IPS-20b (cell line): ENCODE measurements around the gene PLAAT3.
A peak's percentile ranks its signal among the peaks of the same experiment; 100 is the strongest.
"Not testable (repeated sequence)": the region's sequence is repeated elsewhere in the genome, so short reads cannot be mapped to it uniquely, and the experiment has no call there.

ENCODE experiments used
- H3K27ac ChIP-seq: one replicate; pipeline ENCODE4 v1.5.1; 2013; ENCODE audit warnings: low read length
- H3K27me3 ChIP-seq: 2 replicates; pipeline ENCODE4 v1.6.1; 2013; ENCODE audit warnings: mild to moderate bottlenecking, low read length, inconsistent platforms; ENCODE audit not compliant: insufficient read depth
- H3K36me3 ChIP-seq: 2 replicates; pipeline ENCODE4 v1.6.1; 2013; ENCODE audit warnings: low read depth, mild to moderate bottlenecking, inconsistent platforms, low read length, moderate library complexity; ENCODE audit not compliant: insufficient read depth
- H3K4me1 ChIP-seq: 2 replicates; pipeline ENCODE4 v1.6.1; 2013; ENCODE audit warnings: mild to moderate bottlenecking, control low read depth, inconsistent platforms, low read length, moderate library complexity; ENCODE audit not compliant: insufficient read depth
- H3K4me3 ChIP-seq: 2 replicates; pipeline ENCODE4 v1.5.1; 2013; ENCODE audit warnings: mild to moderate bottlenecking, low read length, inconsistent platforms
- H3K9ac ChIP-seq: 2 replicates; pipeline ENCODE4 v1.6.1; 2013; ENCODE audit warnings: low read depth, mild to moderate bottlenecking, inconsistent platforms, low read length, moderate library complexity
- H3K9me3 ChIP-seq: 2 replicates; pipeline ENCODE4 v1.6.1; 2013; ENCODE audit warnings: mild to moderate bottlenecking, low read depth, low read length, inconsistent platforms; ENCODE audit not compliant: insufficient read depth

The PLAAT3 gene

GRCh38 chr11:63532799-63533475 is 81.3 kb downstream of the PLAAT3 start:
- Histone ChIP-seq H3K36me3 (no peaks in the 10 kb centered on the region), H3K4me1 (peaks cover 36% of the 10 kb centered on the region), H3K27ac (peak overlapping the region; percentile 13), H3K9ac (0 out of 2 replicates have a peak overlapping the region, but pooled peaks have one; percentile 14), H3K9me3 (no peaks in the 10 kb centered on the region), H3K27me3 (no peaks in the 10 kb centered on the region), H3K4me3 (peak overlapping the region; percentile 46; the same call in 1 of the 2 replicates)

DNA sequence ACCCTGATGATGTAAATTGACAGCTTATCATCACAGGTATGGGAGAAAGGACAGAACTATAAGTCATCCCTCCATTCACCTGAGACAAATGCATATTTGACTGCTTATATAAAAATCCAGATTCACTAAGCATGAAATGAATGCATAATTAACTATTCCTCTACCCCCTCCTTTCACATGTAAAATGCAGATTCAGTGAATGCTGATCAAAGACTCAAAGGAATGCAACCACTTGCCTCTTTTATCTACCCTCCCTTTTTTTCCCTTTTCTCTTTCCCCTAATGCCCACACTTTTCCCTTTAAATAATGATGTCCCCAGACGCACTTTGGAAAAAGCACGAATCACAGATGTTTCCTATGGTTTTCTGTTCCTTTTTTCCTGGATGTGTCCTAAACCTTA is 82.1 kb downstream of the PLAAT3 start:
- Histone ChIP-seq H3K4me1 (peaks cover 42% of the 10 kb centered on the region), H3K27me3 (no peaks in the 10 kb centered on the region), H3K36me3 (no peaks in the 10 kb centered on the region), H3K27ac (peak overlapping the region; percentile 45), H3K9ac (peak overlapping the region; percentile 60), H3K9me3 (no peaks in the 10 kb centered on the region), H3K4me3 (peak overlapping the region; percentile 46)

- H3K9me3 ChIP-seq, H3K27me3 ChIP-seq, H3K36me3 ChIP-seq: not testable (repeated sequence)
- peak overlapping the region; percentile 46 for H3K4me3 ChIP-seq
- peaks cover 42% of the 10 kb centered on the region for H3K4me1 ChIP-seq
- peak overlapping the region; percentile 69 for H3K9ac ChIP-seq
- H3K27ac ChIP-seq, result peak overlapping the region; percentile 45
Measured at GRCh38 chr11:63531074-63531792, 83.0 kb downstream of the PLAAT3 start.

DNA sequence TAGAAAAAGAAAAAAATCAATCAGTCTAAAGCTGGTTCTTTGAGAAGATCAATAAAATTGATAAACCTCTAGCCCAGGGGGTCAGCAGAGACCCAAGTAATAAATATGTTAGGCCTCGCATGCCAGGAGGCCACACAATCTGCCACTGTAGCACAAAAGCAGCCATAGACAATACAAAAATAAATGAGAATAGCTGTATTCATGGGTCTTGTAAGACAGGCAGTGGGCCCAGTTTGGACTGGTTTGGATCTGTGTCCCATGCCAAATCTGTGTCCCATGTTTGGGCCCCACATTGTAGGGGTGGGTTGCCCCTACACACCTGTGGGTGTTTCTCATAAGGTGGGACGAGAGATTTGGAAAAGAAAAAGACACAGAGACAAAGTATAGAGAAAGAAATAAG is 84.2 kb downstream of the PLAAT3 start:
- Histone ChIP-seq H3K9ac (peak overlapping the region; percentile 74), H3K4me3 (peak overlapping the region; percentile 21; the same call in 1 of the 2 replicates), H3K36me3 (no peaks in the 10 kb centered on the region), H3K27me3 (no peaks in the 10 kb centered on the region), H3K4me1 (peaks cover 42% of the 10 kb centered on the region), H3K9me3 (no peaks in the 10 kb centered on the region), H3K27ac (peak overlapping the region; percentile 81)

DNA sequence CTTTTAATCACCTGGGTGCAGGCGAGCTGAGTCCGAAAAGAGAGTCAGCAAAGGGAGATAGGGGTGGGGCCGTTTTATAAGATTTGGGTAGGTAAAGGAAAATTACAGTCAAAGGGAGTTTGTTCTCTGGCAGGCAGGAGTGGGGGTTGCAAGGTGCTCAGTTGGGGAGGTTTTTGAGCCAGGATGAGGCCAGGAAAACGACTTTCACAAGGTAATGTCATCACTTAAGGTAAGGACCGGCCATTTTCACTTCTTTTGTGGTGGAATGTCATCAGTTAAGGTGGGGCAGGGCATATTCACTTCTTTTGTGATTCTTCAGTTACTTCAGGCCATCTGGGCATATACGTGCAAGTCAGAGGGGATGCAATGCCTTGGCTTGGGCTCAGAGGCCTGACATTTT is 84.9 kb downstream of the PLAAT3 start:
- peak overlapping the region; percentile 21 for H3K4me3 ChIP-seq
- not testable (repeated sequence) for H3K36me3 ChIP-seq, H3K27me3 ChIP-seq, H3K9me3 ChIP-seq
- peaks cover 42% of the 10 kb centered on the region for H3K4me1 ChIP-seq
- peak overlapping the region; percentile 50 for H3K27ac ChIP-seq
- peak overlapping the region; percentile 74 for H3K9ac ChIP-seq

DNA sequence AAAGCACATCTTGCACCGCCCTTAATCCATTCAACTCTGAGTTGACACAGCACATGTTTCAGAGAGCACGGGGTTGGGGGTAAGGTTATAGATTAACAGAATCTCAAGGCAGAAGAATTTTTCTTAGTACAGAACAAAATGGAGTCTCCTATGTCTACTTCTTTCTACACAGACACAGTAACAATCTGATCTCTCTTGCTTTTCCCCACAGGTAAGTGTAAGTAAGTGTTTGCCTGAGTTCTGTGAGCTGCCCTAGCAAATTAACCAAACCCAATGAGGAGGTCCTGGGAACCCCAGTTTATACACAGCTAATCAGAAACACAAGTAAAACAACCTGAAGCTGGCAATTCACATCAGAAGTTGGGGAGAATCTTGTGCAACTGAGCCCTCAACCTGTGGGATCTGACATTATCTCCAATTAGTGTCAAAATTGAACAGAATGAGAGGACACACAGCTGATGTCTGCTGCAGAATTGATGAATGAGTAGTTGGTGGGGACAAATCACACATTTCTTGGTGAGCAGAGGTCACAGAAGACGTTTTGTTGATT is 85.4 kb downstream of the PLAAT3 start:
- H3K9me3 ChIP-seq, H3K36me3 ChIP-seq, H3K27me3 ChIP-seq: not testable (repeated sequence)
- Histone ChIP-seq H3K9ac (peak overlapping the region; percentile 74), H3K27ac (peak overlapping the region; percentile 50), H3K4me1 (peaks cover 42% of the 10 kb centered on the region), H3K4me3 (peak overlapping the region; percentile 20; the same call in 1 of the 2 replicates)

DNA sequence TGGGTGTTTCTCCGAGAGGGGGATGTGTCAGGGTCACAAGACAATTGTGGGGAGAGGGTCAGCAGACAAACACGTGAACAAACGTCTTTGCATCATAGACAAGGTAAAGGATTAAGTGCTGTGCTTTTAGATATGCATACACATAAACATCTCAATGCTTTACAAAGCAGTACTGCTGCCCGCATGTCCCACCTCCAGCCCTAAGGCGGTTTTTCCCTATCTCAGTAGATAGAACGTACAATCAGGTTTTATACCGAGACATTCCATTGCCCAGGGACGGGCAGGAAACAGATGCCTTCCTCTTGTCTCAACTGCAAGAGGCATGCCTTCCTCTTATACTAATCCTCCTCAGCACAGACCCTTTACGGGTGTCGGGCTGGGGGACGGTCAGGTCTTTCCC is 86.1 kb downstream of the PLAAT3 start:
- H3K4me3 ChIP-seq, H3K27ac ChIP-seq, H3K27me3 ChIP-seq, H3K36me3 ChIP-seq, H3K9ac ChIP-seq: not testable (repeated sequence)
- Histone ChIP-seq H3K9me3 (peaks cover 11% of the 10 kb centered on the region), H3K4me1 (peaks cover 38% of the 10 kb centered on the region)

- Histone ChIP-seq H3K27me3 (no peaks in the 10 kb centered on the region), H3K9me3 (peaks cover 11% of the 10 kb centered on the region), H3K36me3 (no peaks in the 10 kb centered on the region), H3K9ac (peak overlapping the region; percentile 47), H3K4me3 (peak overlapping the region; percentile 3; the same call in 1 of the 2 replicates), H3K27ac (peak overlapping the region; percentile 7), H3K4me1 (peaks cover 33% of the 10 kb centered on the region)
Measured at GRCh38 chr11:63527667-63528066, 86.6 kb downstream of the PLAAT3 start.
